NCI-H1694 treated with DMSO at 0.1 percent for 48 hours (cell line): ENCODE results near the gene PEPD.

Source experiments
- DNase-seq: peaks from one replicate; lab custom pipeline; 2025; lab: John Stamatoyannopoulos, UW

PEPD gene

DNA sequence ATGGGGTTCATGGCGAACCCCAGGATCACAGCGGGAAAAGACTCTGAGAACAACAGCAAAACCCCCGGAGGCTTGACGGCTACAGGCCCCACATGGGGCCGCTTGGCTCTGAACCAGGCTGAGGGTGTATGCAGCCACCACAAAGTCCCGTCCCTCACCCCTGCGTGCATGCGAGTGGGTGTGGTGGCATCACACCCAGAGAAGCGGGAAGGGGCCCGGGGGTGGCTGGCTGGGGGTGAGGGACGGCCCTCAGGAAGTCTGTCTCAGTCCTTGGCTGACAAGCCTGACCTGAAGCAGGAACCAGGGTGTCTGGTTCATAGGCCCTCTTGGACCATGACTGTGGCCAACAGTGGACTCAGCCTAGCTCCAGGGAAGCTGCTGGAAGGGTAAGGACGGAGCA is 113.9 kb downstream of the PEPD start:
- DNase-seq, result no peak

DNA sequence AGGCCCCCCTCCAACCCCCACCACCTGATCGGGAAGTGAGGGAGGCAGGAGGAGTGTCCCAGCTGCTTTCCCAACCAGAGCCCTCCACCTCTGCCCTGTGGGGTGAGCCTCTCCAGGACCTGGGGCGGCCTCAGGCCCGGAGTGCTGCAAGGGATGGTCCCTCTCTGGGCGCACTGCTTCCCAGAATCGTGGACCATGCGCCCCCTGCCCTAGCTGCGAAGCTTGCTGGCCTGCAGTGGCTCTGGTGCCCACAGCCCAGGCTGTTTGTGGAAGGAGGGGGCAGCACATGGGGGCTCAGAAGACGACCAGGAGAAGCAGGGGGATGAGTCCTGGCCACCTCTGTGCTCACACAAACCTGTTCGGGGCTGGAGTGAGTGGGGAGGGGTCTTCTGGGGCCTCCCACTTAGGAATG is 114.4 kb downstream of the PEPD start:
- no peak for DNase-seq

DNA sequence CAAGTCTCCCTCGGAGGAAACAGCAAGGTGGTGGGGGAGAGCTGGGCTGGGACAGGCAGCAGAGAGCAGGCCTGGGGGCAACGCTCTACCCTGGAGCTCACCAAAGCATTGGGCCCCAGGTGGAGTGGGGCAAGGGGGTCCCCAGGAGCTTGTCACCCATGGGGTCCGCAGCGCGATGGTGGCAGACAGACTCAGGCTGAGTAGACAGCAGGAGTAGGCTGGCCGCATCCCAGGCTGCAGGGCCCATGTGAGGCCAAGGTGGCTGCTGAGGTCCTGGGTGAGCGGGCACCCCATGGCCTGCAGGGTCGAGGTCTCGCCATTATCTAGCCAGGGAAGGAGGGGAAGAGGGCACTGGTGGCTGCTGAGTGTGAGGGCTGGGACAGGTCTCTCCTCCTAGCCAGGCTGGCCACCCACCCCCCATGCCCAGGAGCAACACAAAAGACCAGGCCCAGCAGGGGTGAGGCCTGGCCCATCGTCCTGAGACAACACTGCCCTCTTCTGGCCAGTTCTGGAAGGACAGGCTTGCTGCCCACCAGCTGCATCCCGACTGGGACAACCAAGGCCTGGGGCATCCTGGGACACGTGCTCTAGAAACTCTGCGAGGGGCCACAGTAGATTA is 115.0 kb downstream of the PEPD start:
- DNase-seq, result peak; percentile 50

DNA sequence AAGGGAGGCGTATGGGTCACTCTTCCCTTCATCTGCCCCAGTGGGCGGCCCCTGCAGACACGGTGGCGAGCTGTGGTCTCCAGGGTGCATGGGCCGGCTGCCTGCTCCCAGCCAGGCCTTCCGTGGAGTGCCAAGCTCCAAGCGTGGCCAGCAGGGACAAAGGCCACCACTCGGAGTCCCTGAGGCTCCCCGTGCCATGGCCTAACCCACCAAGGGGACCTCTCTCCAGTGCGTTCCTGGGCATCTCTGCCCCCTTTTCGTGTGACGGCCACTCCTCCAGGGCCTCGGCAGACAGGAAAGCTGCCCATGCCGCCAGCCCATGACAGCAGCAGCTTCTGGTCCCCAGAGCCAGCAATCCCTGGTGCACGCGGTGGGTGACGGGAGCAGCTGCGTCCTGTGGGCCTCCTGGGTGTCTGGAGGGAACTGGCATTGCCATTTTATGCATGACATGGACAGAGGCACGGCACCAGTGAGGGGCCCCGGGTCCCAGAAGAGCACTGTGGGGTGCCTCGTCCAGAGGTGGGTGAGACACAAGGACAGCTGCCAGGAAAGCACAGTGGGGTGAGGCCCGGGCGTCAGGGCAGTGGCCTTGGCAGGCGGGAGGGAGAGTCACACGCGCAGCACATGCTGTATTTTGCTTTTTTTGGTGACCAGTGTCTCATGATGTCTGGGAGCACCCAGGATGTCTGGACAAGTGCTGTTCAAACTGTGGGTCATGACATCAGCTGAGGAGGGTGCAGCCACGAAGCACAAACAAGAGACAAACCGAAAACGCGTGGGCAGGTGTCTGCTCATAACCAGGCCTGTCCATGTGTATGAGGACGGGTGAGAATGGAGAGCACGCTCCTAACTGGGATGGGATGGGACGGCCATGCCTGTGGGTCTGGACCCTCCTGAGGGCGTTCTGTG is 115.8 kb downstream of the PEPD start:
- no peak for DNase-seq

DNA sequence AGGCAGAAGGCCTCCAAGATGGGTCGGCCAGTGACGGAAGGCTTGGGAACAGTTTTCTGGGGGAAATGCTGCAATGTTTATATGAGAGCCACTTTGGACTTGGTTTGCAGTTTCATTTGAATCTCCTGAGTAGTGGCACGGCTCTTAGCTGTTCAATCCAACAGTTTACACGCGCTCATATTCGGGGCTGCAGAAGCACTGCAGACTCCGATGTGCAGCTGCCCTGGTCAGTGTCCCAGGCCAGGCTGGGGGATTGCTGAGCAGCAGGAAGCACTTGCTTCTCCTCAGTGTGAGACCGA is 116.4 kb downstream of the PEPD start:
- no peak for DNase-seq

DNA sequence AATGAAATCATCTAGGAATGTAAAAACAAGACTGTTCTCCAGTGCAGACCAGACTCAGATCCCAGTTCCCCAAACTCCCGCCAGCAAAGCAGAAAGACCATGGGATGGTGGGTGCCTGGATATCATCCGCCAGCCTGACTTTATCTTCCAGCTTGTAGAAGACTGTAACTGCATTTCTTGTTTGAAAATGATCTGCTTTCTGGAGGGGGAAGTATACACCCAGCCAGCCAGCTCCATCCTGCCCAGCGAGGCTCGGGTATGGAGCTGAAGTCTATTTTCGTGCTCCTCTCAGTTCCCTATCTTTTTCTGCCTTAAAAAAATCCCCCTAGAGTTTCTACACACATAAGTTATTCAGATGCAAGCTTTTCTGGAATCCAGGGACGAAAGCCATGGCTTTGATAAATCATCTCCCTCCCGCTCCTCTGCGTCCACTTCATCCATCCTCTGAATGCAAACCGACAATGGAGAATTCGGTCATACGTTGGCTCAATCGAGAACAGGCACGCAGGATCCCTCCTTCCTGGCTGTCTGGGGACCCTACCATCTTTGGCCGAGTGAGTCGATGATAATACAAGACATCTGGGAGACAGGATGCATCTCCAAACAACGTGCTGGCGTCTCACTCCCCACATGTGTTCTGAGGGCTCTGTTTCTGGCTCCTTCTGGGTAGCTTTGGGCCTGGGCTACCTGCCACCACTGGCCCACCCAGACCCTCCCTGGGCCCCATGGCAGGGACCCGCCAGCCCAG is 116.9 kb downstream of the PEPD start:
- DNase-seq, result no peak

DNA sequence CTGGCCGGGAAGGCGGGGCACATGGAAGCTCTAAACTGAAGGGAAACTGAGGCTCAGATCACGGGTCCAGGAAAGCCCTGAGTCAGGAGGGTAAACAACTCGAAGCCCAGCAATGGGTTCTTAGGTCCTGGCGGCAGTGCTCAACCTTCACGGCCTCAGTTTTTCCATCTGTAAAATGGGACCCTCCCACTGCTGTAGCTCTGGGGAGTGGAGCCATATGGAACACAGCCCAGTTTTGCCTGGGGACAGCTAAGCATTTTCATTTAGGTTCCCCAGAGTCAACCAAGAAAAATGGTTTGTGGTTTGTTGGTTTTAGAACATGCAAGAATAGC is 117.7 kb downstream of the PEPD start:
- no peak for DNase-seq

DNA sequence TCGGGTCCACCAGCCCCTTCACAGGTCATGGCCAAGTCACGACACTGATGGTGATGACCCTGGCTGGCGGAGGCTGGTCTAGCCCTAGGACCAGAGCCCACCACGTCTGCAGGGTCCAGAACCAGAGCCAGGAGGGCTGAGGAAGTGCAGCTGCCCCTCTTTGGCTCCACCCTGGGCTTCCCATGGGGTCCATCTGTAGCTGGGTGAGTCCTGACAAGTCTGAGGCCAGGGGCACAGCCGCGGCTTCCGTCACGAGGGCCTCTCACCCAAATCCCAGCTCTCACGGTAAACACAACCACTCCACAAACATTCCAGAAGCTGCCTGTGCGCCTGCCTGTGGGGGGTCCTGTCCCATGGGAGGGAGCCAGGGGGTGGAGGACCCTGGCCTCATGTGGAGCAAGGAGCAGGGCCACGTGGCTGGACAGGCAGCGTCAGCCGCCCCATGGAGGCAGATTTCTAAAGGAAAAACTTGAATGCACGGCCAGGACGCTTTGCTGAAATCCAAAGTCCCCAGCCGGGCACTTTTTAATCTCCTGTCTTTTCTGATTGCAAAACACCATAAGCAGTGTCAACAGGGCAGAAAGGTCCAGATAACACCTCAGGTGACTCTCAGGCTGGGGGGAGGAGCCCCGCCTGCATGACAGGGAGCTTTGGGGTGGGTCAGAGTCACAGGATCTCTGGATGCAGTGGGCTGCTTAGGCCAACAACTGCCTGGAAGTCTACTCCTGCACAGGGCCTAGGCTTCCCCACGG is 118.2 kb downstream of the PEPD start:
- no peak for DNase-seq

DNA sequence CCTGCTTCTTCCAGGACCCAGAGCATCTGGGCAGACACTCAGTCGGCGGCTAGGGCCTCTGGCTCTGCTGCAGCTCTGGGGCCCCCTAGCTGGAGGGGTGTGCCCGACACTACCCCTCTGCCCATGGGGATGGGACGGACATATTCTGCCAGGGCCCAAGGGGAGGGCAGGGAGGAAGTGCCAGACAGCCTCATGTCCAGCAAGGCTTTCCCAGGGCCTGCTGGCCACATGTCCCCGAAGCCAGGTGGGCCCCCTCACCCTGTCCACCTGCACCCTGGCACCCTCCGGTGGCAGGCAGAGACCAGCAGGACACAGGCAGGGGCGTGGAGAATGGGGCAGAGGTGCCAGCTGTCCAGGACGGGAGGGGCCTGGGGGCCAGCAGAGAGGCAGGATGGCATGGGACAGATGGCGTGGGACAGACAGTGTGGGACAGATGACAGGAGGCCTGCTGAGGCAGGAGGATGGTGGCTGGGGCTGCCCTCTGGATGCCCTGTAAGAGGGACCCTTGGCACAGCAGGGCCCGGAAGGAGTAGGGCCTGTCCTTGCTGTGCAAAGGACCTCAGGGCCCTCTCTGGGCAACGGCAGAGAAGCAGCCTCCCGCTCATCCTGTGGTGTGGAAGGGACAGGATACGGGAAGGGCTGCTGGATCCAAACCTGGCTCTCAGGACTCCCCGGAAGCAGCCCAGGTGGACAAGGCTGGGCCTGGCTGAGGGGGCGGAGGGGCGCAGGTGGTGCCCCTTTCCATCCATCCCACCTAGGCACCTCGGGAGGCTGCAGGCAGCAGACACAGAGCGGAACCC is 119.0 kb downstream of the PEPD start:
- no peak for DNase-seq

DNA sequence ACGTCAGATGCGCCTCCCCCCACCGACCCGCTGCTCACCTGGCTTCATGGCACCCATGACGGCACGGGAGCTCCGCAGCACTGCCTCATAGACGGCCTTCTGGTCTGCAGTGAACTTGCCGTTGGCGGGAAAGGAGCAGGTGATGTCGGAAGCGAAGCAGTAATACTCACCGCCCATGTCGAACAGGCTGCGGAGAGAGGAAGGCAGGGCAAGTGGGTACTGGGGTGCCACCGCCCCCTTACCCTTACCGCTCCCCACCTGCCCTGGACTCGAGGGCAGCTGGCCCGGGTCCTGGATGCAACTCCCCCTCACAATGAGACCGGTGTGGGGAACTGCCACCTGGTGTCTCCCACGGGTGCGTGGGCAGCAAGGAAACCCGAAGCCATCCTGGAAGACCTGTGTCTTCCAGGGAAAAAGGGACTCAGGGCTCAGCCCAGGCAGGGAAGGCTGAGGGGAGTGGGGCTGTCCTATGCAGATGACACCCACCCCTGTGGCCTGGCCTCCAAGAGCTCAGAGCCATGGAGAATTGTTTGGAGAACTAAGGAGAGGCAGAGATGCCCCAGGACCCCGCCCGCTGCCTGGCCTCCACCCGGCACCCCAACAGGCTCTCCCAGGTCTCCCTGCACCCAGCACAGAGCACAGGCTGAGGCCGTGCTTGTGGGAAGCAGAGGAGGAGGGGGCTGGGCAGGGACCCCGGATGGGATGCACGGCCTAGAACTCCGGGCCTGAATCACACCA is 119.7 kb downstream of the PEPD start:
- no peak for DNase-seq

DNA sequence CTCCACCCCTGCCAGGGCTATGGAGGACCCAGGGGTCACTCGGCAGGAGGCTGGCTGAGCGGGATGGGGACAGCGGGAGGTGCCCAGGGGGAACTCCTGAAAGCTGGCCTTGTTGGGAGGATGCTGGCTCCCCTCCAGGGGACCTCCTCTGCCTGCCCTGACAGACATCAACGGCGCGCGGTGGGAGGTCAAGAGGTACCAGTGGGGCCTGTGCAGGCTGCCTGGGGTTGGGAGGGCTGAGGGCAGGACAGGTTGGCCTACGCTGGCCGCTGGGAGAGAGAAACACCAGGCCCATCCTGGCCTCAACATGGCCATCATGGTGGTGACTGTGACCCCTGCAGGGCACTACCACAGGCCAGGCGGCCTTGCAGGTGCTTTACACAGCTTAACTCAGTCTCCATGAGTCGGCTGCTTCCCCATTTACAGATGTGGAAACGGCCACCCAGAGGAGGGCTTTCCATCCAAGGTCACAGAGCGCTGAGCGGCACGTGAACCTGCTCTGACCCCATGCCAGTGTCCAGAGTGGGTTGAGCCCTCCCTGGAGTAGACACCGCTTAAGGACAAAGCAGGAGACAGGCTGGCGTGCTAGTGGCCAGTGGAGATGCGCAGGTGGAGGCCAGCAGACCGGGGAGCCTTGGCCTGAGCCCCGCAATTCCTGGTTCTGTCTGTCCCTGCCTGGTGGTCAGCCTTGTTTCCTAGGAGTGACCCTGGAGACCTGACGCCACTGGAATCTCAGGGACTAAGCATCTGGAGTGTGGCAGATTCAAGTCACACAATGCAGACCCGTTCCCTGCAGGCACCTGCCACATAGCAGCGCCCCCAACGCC is 120.5 kb downstream of the PEPD start:
- DNase-seq, result no peak

DNA sequence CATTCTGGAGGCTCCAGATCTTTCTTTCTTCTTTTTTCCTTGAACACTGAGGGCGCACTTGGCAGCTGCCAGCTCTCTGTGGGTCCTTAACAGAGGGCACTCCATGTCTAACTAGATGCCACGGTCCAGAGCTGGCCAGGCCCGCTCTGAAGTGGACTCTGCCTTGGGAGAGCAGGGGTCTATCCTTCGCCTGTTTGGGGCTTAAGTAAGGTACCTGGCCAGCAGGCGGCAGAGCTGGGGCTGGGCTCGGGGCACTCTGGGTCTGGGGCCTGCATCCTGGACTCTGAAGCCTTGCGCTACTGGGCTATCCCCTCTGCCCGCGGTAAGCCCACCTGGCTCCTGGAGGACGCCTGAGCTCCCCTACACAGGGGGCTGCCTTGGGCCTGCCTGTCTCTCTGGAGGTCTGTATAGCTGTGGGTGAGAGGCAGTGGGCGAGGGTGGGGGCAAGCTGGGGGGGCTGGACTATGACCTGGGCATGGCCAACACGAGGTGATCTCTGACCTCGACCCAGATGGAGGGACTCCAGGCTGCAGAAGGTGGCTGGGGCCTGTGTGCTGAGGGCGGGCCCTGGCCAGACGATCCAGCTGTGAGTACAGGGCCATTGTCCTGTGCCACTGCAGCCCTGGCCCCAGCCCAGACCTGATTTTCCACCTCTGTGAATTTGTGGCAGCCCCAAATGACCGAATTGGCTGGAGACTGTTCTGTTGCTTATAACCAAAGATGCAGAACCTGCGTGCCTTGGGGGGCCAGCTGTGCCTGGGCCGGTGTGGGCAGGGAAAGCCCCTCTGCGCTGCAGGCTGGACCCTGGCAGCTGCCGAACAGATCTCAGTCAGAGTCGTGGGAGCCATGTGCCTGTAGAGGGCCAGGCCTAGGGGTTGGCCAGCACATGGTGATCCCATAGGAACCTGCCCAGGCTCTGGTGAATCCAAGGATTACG is 121.6 kb downstream of the PEPD start:
- DNase-seq, result no peak

DNA sequence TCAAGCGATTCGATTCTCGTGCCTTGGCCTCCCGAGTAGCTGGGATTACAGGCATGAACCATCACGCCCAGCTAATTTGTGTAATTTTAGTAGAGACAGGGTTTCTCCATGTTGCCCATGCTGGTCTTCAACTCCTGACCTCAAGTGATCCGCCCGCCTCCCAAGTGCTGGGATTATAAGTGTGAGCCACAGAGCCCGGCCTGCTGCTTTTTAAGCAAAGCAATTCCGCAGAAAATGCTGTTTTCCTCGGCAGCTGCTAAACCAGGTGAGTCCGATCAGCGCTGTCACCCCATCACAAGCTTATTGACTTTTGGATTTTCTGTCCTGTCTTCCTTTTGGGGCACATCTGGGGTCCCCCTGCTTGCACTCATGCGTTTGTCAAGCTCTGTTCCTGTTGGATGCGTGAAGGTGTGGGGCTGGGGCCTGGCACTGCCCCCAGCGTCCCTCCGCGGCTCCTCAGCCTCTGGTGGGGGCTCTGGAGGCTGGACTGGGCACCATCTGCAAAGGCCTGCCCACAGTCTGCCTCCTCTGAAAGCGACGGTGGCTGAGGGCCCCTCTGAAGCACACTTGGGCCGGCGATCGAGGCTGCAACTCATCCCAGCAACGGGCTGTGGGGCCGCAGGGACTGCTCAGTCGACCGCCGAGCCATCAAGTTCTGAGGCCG is 122.4 kb downstream of the PEPD start:
- DNase-seq, result no peak

DNA sequence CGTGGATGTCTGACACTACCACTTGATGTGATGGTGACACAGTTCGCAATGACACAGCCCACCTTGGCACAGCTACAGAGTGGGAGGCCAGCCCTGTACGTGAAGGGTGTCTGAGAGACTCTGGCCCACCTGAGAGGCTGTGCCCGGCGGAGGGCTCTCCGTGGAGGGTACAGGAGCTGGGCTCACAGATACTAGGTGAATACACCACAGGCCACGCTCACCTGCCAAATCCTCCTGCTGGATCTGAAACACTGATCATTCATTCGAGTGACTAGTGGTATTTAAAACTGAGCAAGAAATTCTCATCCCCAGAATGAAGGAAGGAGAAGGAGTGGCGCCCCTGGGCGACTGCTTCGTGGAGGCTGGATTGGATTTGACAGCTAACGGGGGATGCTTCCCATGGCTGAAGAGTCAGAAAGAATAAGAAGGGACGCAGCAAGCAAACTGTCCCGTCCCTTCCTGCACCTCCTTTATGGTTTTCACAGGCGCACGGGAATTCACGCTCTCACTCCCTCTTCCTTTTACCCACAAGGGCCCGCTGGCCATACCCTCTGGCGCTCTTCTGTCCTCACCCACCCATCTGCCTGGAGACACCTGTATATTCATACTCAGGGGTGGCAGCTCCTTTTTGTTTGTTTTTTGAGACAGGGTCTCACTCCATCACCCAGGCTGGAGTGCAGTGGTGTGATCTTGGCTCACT is 123.1 kb downstream of the PEPD start:
- DNase-seq, result no peak

DNA sequence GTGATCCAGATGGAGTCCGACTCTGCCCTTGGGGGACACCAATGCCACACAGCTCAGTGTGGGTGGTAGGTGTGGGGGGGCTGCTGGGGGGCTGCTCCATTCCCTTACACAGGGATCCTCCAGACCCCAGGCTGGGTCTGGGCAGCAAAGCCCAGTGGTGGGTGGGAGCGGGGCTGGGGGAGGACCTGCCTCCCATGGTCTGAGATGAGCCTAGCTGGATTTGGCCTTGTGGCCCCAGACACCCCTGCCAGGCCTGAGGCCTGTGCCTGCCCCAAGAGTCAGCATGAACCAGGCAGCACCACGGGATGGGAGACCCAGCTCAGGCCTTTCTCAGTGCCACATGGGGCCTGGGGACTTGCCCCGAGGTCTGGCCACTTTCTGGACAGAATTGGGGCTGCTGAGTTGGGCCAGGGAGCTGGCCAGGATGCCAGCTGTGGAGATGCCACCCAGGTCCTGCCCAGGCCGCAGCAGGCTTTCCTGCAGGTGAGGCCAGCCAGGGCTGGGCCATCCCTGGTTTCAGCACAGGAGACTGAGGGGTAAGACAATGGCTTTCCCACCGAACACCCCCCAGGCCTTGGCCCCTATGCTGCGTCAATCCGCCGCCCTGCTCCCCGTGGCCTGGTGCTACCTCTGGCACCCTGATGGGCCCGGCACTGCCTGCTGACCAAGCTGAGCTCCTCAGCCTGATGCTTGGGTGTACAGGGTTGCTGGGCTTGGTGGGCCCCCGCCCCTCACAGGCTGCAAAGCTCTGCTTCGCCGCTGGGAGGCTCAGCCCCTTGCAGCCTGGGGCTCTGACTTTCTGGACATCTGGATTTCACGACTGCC is 123.8 kb downstream of the PEPD start:
- no peak for DNase-seq

DNA sequence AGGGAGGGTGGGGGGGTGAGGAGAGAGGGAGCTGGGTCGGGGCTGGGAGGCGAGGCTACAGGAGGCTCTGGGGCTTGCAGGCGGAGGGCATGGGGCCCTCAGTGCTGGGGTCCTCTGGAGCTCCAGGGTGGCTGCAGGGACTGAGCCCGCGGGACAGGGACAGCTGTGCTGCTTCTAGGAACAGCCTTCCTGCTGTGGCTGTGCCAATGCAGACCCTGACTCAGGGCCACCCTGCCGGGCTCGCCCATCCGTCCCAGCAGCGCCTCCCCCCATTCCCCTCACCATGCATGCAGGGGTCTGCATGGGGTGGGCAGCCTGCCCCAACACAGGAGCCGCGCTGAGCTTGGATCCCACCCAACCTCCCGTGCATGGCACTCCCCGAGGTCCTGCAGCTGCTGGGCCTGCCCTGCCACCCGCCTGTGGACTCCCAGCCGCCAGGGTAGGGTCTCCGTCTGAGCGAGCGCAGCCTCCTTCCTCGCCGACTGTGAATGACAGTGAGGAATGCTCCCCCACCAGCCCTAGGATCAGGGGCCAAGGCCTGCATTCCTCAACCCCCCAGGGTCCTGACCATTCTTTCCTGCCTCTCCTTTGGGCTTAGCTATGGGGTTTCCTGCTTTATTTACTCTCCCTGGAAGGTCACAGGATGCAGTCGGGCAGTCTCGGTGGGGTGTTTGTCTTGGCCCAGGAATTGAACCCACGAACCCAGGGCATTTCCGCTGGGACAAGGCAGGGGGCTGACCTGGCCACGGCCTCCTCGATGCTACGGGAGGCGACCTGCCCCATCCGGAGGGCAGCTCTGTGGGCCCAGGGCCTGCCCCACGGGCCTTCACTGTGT is 124.7 kb downstream of the PEPD start:
- no peak for DNase-seq
